ENCODE results near the gene OTUD1.

The OTUD1 gene

GRCh38 chr10:23472181-23472580, 33.3 kb downstream of the OTUD1 start:
- Histone ChIP-seq H3K36me3 (ENCODE audit: low read depth) (no peaks in the 10 kb centered on the region), H3K4me3 (ENCODE audit: severe bottlenecking) (no peak overlapping the region), H3K27ac (ENCODE audit: poor library complexity, severe bottlenecking) (no peak overlapping the region), H3K27me3 (ENCODE audit: insufficient read depth, poor library complexity, severe bottlenecking) (no peaks in the 10 kb centered on the region), H3K4me1 (ENCODE audit: insufficient read depth, poor library complexity, severe bottlenecking) (no peaks in the 10 kb centered on the region), H3K9me3 (ENCODE audit: severe bottlenecking) (no peaks in the 10 kb centered on the region)
- no peak for ATAC-seq (ENCODE audit: low read depth)
- no peak for TF ChIP-seq CTCF (IDR thresholded peaks at IDR 0.05; ENCODE audit: poor library complexity, severe bottlenecking)
- DNase-seq (ENCODE audit: low spot score), result no peak

GRCh38 chr10:23474081-23474480, 35.2 kb downstream of the OTUD1 start:
- Histone ChIP-seq H3K9me3 (ENCODE audit: severe bottlenecking) (no peaks in the 10 kb centered on the region), H3K27ac (ENCODE audit: poor library complexity, severe bottlenecking) (no peak overlapping the region), H3K27me3 (ENCODE audit: insufficient read depth, poor library complexity, severe bottlenecking) (no peaks in the 10 kb centered on the region), H3K4me3 (ENCODE audit: severe bottlenecking) (no peak overlapping the region), H3K4me1 (ENCODE audit: insufficient read depth, poor library complexity, severe bottlenecking) (no peaks in the 10 kb centered on the region), H3K36me3 (ENCODE audit: low read depth) (no peaks in the 10 kb centered on the region)
- ATAC-seq (ENCODE audit: low read depth) (no peak), DNase-seq (ENCODE audit: low spot score) (no peak)
- no peak for TF ChIP-seq CTCF (IDR thresholded peaks at IDR 0.05; ENCODE audit: poor library complexity, severe bottlenecking)

GRCh38 chr10:23474626-23475025, 35.8 kb downstream of the OTUD1 start:
- H3K27ac ChIP-seq (ENCODE audit: poor library complexity, severe bottlenecking), result no peak overlapping the region
- TF ChIP-seq CTCF (IDR thresholded peaks at IDR 0.05; ENCODE audit: poor library complexity, severe bottlenecking), result no peak
- no peak overlapping the region for H3K4me3 ChIP-seq (ENCODE audit: severe bottlenecking)
- H3K36me3 ChIP-seq (ENCODE audit: low read depth), result no peaks in the 10 kb centered on the region
- no peaks in the 10 kb centered on the region for H3K27me3 ChIP-seq (ENCODE audit: insufficient read depth, poor library complexity, severe bottlenecking)
- no peaks in the 10 kb centered on the region for H3K9me3 ChIP-seq (ENCODE audit: severe bottlenecking)
- no peak for DNase-seq (ENCODE audit: low spot score)
- ATAC-seq (ENCODE audit: low read depth), result no peak
- no peaks in the 10 kb centered on the region for H3K4me1 ChIP-seq (ENCODE audit: insufficient read depth, poor library complexity, severe bottlenecking)

- DNase-seq (ENCODE audit: low spot score), result no peak
- H3K27me3 ChIP-seq (ENCODE audit: insufficient read depth, poor library complexity, severe bottlenecking), result no peaks in the 10 kb centered on the region
- no peak for TF ChIP-seq CTCF (IDR thresholded peaks at IDR 0.05; ENCODE audit: poor library complexity, severe bottlenecking)
- no peaks in the 10 kb centered on the region for H3K9me3 ChIP-seq (ENCODE audit: severe bottlenecking)
- no peak overlapping the region for H3K27ac ChIP-seq (ENCODE audit: poor library complexity, severe bottlenecking)
- H3K4me1 ChIP-seq (ENCODE audit: insufficient read depth, poor library complexity, severe bottlenecking), result no peaks in the 10 kb centered on the region
- ATAC-seq (ENCODE audit: low read depth), result no peak
- no peak overlapping the region for H3K4me3 ChIP-seq (ENCODE audit: severe bottlenecking)
- no peaks in the 10 kb centered on the region for H3K36me3 ChIP-seq (ENCODE audit: low read depth)
Measured at GRCh38 chr10:23478570-23478969, 39.7 kb downstream of the OTUD1 start.

- Histone ChIP-seq H3K4me3 (ENCODE audit: severe bottlenecking) (no peak overlapping the region), H3K27ac (ENCODE audit: poor library complexity, severe bottlenecking) (no peak overlapping the region), H3K4me1 (ENCODE audit: insufficient read depth, poor library complexity, severe bottlenecking) (no peaks in the 10 kb centered on the region), H3K9me3 (ENCODE audit: severe bottlenecking) (no peaks in the 10 kb centered on the region), H3K36me3 (ENCODE audit: low read depth) (no peaks in the 10 kb centered on the region), H3K27me3 (ENCODE audit: insufficient read depth, poor library complexity, severe bottlenecking) (no peaks in the 10 kb centered on the region)
- ATAC-seq (ENCODE audit: low read depth) (no peak), DNase-seq (ENCODE audit: low spot score) (no peak)
- no peak for TF ChIP-seq CTCF (IDR thresholded peaks at IDR 0.05; ENCODE audit: poor library complexity, severe bottlenecking)
Measured at GRCh38 chr10:23479798-23480473, 41.1 kb downstream of the OTUD1 start.
